ENCODE data around the gene SIT1.

DNA sequence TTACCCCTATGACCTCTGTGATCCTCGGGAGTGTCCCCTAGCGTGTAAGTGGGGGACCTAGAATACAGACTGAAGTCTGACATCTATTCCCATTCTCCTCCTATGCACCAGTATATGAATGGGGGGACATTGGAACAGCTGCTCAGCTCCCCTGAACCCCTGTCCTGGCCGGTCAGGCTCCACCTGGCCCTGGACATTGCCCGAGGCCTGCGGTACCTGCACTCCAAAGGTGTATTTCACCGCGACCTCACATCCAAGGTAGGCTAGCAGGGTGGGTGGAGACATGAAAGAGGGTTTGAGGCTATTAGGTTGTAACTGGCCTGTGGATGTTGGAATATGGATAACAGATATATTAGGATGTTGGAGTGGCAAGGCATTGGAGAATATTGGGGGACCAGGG is 44.0 kb downstream of the SIT1 start:
- TF ChIP-seq, protein P1, sequence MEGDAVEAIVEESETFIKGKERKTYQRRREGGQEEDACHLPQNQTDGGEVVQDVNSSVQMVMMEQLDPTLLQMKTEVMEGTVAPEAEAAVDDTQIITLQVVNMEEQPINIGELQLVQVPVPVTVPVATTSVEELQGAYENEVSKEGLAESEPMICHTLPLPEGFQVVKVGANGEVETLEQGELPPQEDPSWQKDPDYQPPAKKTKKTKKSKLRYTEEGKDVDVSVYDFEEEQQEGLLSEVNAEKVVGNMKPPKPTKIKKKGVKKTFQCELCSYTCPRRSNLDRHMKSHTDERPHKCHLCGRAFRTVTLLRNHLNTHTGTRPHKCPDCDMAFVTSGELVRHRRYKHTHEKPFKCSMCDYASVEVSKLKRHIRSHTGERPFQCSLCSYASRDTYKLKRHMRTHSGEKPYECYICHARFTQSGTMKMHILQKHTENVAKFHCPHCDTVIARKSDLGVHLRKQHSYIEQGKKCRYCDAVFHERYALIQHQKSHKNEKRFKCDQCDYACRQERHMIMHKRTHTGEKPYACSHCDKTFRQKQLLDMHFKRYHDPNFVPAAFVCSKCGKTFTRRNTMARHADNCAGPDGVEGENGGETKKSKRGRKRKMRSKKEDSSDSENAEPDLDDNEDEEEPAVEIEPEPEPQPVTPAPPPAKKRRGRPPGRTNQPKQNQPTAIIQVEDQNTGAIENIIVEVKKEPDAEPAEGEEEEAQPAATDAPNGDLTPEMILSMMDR (IDR thresholded peaks at IDR 0.05; ENCODE audit: low read depth, low read length), result no peak
- no peak for TF ChIP-seq POLR2A (IDR thresholded peaks at IDR 0.05; ENCODE audit: extremely low read depth, insufficient read length)
- TF ChIP-seq, protein P2, sequence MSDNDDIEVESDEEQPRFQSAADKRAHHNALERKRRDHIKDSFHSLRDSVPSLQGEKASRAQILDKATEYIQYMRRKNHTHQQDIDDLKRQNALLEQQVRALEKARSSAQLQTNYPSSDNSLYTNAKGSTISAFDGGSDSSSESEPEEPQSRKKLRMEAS (IDR thresholded peaks at IDR 0.05; ENCODE audit: low read depth, low read length), result no peak

All from NB4 (cell line).